Left hindlimb (tissue), 1 donor: ENCODE data around the gene MYO7A.
"Not testable (repeated sequence)": the region's sequence is repeated elsewhere in the genome, so short reads cannot be mapped to it uniquely, and the experiment has no call there.

Experiments
- DNase-seq: peaks from one replicate; pipeline ENCODE4 v3.0.0-alpha.2; 2018

MYO7A gene

GRCh38 chr11:77093056-77093891 is 34.8 kb upstream of the MYO7A start:
- DNase-seq, result no peak

DNA sequence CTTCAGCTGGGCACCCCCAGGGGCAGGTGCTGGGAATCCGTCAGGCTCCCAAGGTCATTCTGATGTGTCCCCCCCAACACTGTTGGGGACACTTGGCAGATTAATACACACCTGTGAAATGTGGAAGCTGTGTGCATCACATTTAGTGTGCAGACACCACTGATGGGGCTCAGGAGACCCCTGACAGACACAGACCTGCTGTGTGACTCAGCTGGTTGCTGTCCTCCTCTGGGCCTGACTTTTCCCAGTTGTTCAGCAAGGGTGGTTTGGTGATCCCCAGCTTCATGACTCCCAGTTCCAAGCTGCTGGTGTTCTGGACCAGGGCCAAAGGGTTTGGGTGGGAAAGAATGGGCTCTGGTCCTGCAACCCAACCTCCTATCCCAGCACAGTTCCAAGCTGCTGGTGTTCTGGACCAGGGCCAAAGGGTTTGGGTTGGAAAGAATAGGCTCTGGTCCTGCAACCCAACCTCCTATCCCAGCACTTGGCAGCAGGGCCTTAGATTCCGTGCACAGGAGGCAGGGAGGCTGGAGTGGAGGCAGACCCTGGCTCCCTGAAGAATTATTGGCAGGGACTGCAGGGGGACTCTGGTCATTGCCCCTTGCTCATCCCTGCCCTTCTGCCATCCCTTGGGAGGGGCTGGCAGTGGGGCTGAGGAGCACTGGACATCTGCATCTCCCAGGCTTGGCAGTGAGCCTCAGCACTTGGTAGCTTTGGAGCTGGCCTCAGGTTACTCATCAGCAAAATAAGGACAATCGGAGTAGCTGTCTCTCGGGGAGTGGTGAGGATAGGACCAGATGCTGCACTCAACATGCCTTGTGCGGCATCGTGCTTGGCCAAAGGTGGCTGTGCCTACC is 33.8 kb upstream of the MYO7A start:
- no peak for DNase-seq

DNA sequence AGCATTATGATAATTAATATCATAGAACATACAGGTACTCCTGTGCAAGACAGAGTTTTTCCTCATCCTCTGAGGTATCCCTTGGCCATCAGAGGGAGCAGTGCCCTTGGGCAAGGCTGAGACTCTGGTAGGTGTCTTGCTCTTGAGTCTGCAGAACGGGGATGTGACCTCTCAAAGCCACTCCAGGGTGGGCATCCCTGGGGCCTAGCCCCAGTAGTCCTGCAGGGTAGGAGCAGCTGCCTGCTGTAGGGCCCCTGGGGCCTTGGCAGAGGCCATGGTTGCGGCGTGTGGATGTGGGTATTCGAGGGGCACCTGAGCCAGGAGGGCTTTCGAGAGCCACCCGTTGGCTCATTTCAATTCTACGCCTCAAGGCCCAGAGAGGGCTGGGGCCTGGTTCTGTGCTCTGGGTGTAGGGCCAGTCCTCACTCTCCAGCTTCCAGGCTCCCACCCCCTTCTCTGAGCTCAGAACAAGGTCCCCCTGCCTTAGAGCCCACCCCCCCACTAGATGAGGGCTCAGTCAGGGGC is 33.1 kb upstream of the MYO7A start:
- DNase-seq, result no peak

DNA sequence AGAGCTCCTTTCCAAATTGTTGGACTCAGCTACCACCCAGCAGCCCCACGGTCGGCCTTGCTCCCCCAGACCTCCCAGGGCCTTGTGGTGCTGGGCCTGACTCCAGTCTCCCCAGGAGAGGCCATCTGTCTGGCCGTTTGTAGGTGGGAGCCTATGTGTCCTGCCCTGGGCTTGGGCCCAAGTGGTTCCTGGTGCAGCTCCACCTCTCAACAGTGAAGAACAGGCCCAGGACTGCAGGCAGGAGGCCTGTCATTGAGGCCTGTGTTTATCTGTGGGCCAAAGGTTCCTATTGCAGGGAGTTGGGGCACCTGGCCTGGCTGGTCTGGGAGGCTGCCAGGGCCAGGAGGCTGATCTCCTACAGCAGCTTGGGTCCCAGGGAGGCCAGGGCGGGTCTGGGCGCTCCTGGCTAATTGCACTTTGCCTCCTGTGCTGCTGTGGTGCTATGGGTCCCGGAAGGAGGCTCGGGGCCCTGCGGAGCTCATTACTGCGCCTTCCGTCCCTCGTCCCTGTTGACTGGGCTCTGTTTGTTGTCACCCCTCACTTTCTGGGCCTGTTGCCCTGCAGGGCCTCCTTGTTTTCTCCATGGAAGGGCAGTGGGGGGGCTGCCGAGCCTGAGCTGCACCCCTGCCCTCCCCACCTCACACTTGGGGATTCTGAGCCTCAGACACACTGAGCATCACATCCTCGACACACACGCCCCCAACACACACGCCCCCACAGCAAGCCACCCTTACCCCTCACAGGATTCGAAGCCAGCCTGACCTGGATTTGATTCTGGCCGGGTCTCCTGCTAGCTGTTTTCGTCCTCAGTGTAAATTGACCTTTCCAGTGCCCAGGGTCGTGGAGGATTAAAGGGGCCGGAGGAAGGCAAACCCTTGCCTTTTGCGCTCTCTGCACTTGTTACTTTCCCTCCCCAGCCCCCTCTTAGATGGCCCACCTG is 32.2 kb upstream of the MYO7A start:
- DNase-seq, result no peak

GRCh38 chr11:77096591-77097019 is 31.4 kb upstream of the MYO7A start:
- no peak for DNase-seq

DNA sequence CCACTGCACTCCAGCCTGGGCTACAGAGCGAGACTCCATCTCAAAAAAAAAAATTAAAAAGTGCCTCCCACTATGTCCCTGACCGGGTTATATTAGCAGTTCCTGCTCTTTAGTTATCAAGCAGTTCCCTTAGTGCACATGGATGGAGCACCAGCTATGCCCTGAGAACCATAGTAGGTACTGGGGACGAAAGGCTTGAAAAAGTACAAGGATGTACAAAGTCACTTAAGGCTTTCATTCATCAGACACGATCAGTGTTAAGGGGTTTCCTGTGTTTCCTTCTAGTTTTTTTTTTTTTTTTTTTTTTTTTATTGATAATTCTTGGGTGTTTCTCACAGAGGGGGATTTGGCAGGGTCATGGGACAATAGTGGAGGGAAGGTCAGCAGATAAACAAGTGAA is 30.9 kb upstream of the MYO7A start:
- not testable (repeated sequence) for DNase-seq

GRCh38 chr11:77100166-77101042 is 27.6 kb upstream of the MYO7A start:
- no peak for DNase-seq

GRCh38 chr11:77101043-77101537 is 27.0 kb upstream of the MYO7A start:
- no peak for DNase-seq

- DNase-seq, result no peak
These were observed 25.5 kb upstream of the MYO7A start, which contains the start of gene OMP for GRCh38 chr11:77102246-77103210. TSS of gene OMP (plus strand) at chr11:77102840. CDS start at chr11:77102840, 0 bp downstream.

DNA sequence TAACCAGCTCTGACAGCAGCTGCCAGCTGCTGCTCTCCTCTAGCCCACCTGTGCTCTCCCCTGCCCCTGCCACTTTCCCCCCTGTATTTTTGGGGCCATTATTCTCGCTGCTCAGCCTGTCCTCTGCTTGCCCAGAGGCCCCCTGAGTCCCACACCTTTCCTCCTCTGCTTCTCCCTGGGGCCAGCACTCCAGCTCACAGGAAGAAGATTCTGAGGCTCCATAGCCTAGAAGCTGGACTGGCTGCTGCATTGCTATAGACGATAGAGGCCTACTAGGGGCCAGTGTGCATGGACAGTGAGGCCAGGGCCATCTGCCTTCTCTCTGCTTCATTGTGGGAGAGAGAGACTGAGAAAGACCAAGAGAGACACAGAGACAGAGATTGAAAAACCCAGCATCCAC is 24.7 kb upstream of the MYO7A start:
- DNase-seq, result no peak

- DNase-seq, result no peak
These were observed 23.3 kb upstream of the MYO7A start for GRCh38 chr11:77104727-77105126.

DNA sequence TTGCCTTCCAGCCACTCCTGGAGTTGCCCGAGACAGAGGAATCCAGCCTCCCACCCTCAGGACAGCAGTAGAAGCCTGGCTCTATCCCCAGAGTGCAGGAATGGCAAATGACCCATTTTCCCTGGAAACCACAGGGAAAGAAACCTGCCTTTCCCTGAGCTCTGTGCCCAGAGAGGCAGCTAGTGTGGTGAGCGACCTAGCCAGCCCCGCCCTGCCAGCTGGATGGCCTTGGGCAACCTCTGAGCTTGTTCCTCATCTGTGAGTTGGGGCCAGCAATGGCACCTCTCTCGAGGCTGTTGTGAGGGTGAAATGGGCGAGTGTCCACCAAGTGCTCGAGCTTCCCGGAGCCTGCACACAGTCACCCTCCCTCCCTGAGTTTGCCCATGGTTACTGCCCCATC is 21.7 kb upstream of the MYO7A start:
- no peak for DNase-seq

DNA sequence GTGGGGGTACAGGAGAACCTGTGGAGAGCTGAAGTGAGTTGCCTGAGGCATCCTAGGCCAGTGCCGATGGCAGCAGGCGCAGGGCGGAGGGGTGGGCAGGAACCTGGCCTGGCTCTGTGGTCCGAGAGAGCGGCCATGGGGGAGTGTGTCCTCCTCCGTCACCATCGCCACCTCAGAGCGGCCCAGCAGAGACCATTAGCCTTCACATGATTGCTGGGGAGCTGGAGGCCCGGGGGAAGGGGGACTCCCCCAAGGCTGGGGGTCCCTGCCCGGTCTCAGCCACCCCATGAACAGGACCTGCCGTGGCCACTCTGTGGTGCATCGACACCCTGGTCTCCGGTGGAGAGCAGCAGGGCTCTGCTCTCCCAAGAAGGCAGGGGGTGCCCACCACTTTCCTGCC is 21.3 kb upstream of the MYO7A start:
- no peak for DNase-seq

DNA sequence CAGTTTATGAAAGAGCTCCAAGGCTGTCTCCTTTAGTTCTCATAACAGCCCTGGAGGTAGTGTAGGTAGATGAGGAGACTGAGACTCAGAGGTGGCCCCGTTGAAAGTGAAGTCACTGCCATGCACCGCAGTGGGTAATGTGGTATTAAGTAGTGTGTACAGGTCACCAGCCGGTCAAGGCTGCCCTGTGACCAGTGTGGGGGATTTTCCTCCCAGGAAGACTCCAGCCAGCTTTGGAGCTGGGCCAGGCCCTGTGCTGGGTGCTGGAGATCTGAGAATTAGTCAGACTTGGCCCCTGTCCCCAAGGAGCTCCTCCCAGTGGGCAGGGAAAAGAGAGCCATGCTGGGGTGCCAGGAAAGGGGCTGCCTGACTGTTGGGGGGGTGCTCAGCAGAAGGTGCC is 20.1 kb upstream of the MYO7A start:
- DNase-seq, result no peak

- DNase-seq, result no peak
These were observed 19.6 kb upstream of the MYO7A start for GRCh38 chr11:77108436-77108835.

DNA sequence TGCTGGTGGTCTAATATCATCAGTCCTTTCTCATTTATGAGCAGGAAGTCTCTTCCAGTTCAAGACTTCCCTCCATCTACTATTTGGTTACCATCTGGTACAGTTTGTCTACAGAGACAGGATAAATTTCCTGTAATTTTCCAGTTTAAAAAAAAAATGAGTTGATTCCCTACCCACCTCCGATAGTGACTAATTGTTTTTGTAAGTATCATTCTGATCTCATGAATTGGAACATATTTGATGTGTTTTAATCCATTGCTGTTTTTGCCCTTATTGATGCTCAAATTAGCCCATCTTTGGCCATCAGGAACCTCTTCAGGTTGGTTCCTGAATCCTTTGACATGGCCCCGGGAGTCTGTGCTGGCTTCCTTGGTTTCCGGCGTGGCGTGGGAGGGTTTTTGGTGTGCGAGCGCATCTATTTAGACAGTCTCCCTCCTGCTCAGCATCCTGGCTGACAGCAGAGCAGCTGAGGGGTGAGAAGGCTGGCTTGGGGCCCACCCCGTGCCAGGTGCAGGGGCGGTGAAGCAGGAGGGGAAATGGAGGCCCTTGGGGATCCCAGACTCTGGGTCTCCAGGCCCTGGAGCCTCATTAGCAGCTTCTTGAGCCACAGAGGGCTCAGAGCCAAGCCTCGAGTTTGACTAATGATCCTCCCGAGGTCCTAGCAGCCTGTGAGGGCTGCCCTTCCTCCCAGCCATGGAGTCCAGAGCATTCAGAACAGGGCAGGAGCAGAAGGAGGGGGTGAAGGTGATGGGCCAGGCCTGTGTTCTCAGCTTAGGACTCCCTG is 18.6 kb upstream of the MYO7A start:
- no peak for DNase-seq

DNA sequence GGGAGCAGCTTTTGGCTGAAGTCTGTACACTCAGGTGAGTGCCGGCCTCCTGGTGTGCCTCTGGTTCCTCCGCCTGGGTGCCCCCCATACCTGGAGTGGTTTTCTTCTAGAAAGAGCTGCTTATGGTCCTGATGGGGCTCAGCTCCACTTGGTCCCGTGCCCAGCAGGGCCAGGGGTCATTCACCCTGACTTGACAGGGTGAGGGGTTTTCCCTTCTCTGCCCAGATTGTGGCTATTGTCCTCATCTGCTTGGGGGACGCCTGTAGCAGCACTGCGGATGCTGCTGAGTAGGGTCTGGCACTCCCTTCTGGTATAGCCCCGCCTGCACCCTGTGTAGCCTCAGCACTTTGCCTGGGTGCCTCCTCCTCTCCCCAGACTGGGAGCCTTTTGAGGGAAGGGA is 17.2 kb upstream of the MYO7A start:
- no peak for DNase-seq

DNA sequence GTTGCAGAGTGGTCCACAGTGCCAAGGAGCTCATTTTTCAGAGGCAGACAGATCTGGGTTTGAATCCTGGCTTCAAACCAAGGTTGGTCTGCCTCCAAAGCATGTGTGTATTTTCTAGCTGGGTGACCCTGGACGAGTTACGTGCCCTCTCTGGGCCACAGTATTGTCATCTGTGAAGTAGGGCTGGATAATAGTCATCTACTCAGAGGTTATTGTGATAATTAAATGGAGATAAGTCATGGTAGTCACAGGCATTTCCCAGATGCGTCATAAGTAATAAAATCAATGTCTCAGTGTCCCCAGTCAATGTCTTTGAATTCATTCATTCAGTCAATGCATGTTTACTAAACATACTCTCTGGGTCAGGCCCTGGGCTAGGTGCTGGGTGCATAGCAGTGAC is 16.8 kb upstream of the MYO7A start:
- DNase-seq, result no peak

GRCh38 chr11:77111946-77112345 is 16.1 kb upstream of the MYO7A start:
- DNase-seq, result no peak
